SK-N-SH (cell line): ENCODE data around the gene SLC2A13. TPM values are rescaled to one million over a fixed set of nuclear protein-coding genes. Genes with fewer than 3 reads are reported as not detected.

Source experiments
- CTCF ChIA-PET: fragments of 300-600, 350-600 bp; formaldehyde crosslinking; extraction: SDS; loops from one replicate; lab custom pipeline; 2021; lab: Yijun Ruan, JAX
- POLR2A ChIA-PET: fragments of 350-600 bp; sonication (Branson Sonifier 250); formaldehyde crosslinking; extraction: SDS; loops from one replicate; lab custom pipeline; 2020; ENCODE audit warnings: antibody characterized with exemption, inconsistent platforms; lab: Yijun Ruan, JAX
- DNase-seq: peaks from one replicate; pipeline ENCODE4 v3.0.0; 2012
- H2AFZ ChIP-seq: fragments of 200-600 bp; sonication (generic); 2 replicates; pipeline ENCODE4 v1.8.1; 2016; ENCODE audit warnings: antibody characterized with exemption, mild to moderate bottlenecking, low read depth
- H3F3A ChIP-seq: fragments of 200-600 bp; sonication (generic); replicated peaks from 2 replicates; pipeline ENCODE3; 2016; ENCODE audit warnings: antibody characterized with exemption, mild to moderate bottlenecking; ENCODE audit not compliant: insufficient read depth
- H3K27ac ChIP-seq, 2 experiments: fragments of 200-500 bp in 1 of 2; fragments of 200-600 bp in 1 of 2; sonication (Bioruptor generic) in 1 of 2; sonication (generic), shearing (Covaris generic) in 1 of 2; 2 replicates each; pipeline versions ENCODE4 v1.5.1 to v1.6.1; 2014 to 2016; ENCODE audit warnings: low read depth in 2 of 2, inconsistent platforms in 1 of 2, low read length in 1 of 2, mild to moderate bottlenecking in 1 of 2, mixed read lengths in 1 of 2
- H3K27me3 ChIP-seq: fragments of 200-600 bp; sonication (generic), shearing (Covaris generic); 2 replicates; pipeline ENCODE4 v1.6.1; 2016; ENCODE audit warnings: mixed run types; ENCODE audit not compliant: insufficient read depth
- H3K36me3 ChIP-seq, 2 experiments: fragments of 200-500 bp in 1 of 2; fragments of 200-600 bp in 1 of 2; sonication (Bioruptor generic) in 1 of 2; sonication (generic) in 1 of 2; replicated peaks in 1 of 2; 2 replicates each; pipeline versions ENCODE3 to v1.5.1; 2014 to 2016; ENCODE audit warnings: low read length in 1 of 2, mild to moderate bottlenecking in 1 of 2; ENCODE audit not compliant: insufficient read depth in 2 of 2, control insufficient read depth in 1 of 2
- H3K4me1 ChIP-seq, 2 experiments: fragments of 200-500 bp in 1 of 2; fragments of 200-600 bp in 1 of 2; sonication (Bioruptor generic) in 1 of 2; sonication (generic), shearing (Covaris generic) in 1 of 2; 2 replicates each; pipeline versions ENCODE4 v1.5.1 to v1.6.1; 2014 to 2016; ENCODE audit warnings: low read depth in 1 of 2, low read length in 1 of 2, mixed run types in 1 of 2; ENCODE audit not compliant: insufficient read depth in 2 of 2, control insufficient read depth in 1 of 2
- H3K4me2 ChIP-seq: fragments of 200-600 bp; sonication (generic), shearing (Covaris generic); 2 replicates; pipeline ENCODE4 v1.6.1; 2017; ENCODE audit warnings: mixed run types
- H3K4me3 ChIP-seq, 2 experiments: fragments of 200-500 bp in 1 of 2; fragments of 200-600 bp in 1 of 2; sonication (Bioruptor generic) in 1 of 2; sonication (generic), shearing (Covaris generic) in 1 of 2; 2 replicates each; pipeline versions ENCODE4 v1.5.1 to v1.8.1; 2014 to 2016; ENCODE audit warnings: low read depth in 2 of 2, inconsistent platforms in 1 of 2, low read length in 1 of 2, mild to moderate bottlenecking in 1 of 2, mixed read lengths in 1 of 2, moderate library complexity in 1 of 2
- H3K79me2 ChIP-seq: fragments of 200-600 bp; sonication (generic); 2 replicates; pipeline ENCODE4 v1.8.1; 2017; ENCODE audit warnings: mild to moderate bottlenecking; ENCODE audit not compliant: insufficient read depth
- H3K9ac ChIP-seq: fragments of 200-600 bp; sonication (generic); 2 replicates; pipeline ENCODE4 v1.6.1; 2017; ENCODE audit warnings: mixed run types
- H3K9me2 ChIP-seq: fragments of 200-600 bp; sonication (generic); 2 replicates; pipeline ENCODE4 v1.6.1; 2017; ENCODE audit warnings: mixed run types
- H3K9me3 ChIP-seq: fragments of 200-600 bp; sonication (generic); 2 replicates; pipeline ENCODE4 v1.6.1; 2017; ENCODE audit warnings: mixed run types, mild to moderate bottlenecking, moderate library complexity
- H4K20me1 ChIP-seq: fragments of 200-600 bp; sonication (generic); 2 replicates; pipeline ENCODE4 v1.6.1; 2017; ENCODE audit warnings: mild to moderate bottlenecking, mixed run types; ENCODE audit not compliant: insufficient read depth
- CTCF ChIP-seq: fragments of 200-600 bp; sonication (generic); IDR thresholded peaks from 2 replicates; pipeline ENCODE4 v1.6.1; 2017; ENCODE audit warnings: antibody characterized with exemption, mild to moderate bottlenecking, moderate library complexity
- EP300 ChIP-seq, 2 experiments: IDR thresholded peaks; 2 replicates each; pipeline versions ENCODE4 v1.4.0 to v1.6.1; 2012; ENCODE audit warnings: borderline replicate concordance in 1 of 2, low read depth in 1 of 2, low read length in 1 of 2
- FOSL2 ChIP-seq: IDR thresholded peaks from 2 replicates; pipeline ENCODE4 v1.4.0; 2012; ENCODE audit warnings: low read depth, mild to moderate bottlenecking, moderate library complexity, borderline replicate concordance
- GATA2 ChIP-seq: sonication (generic); formaldehyde crosslinking; IDR thresholded peaks from 2 replicates; pipeline ENCODE4 v1.5.0; 2020; ENCODE audit warnings: mild to moderate bottlenecking, missing genetic modification reagents
- IRF3 ChIP-seq: fragments of 150-350 bp; IDR thresholded peaks from 2 replicates; pipeline ENCODE4 v1.6.1; 2016; ENCODE audit warnings: mild to moderate bottlenecking, low read depth, low read length
- MAX ChIP-seq: IDR thresholded peaks from 2 replicates; pipeline ENCODE4 v1.4.0; 2012; ENCODE audit warnings: low read depth
- NRF1 ChIP-seq: IDR thresholded peaks from 2 replicates; pipeline ENCODE4 v1.6.1; 2012; ENCODE audit warnings: low read depth, mild to moderate bottlenecking, low read length
- PBX3 ChIP-seq: IDR thresholded peaks from 2 replicates; pipeline ENCODE4; 2012
- RAD21 ChIP-seq: IDR thresholded peaks from 2 replicates; pipeline ENCODE4 v1.6.1; 2012; ENCODE audit warnings: mild to moderate bottlenecking, low read length
- RCOR1 ChIP-seq: fragments of 150-350 bp; IDR thresholded peaks from 2 replicates; pipeline ENCODE4 v1.6.1; 2017; ENCODE audit warnings: antibody characterized with exemption, low read length
- RFX5 ChIP-seq: IDR thresholded peaks from 2 replicates; pipeline ENCODE4 v1.6.1; 2012; ENCODE audit warnings: mild to moderate bottlenecking, improper control_type of control experiment, low read length
- SIN3A ChIP-seq: IDR thresholded peaks from 2 replicates; pipeline ENCODE4 v1.6.1; 2012; ENCODE audit warnings: low read depth, mild to moderate bottlenecking, low read length, moderate library complexity, borderline replicate concordance
- TAF1 ChIP-seq: IDR thresholded peaks from 2 replicates; pipeline ENCODE4 v1.6.1; 2012; ENCODE audit warnings: low read depth, mild to moderate bottlenecking, low read length, moderate library complexity, borderline replicate concordance
- USF1 ChIP-seq: IDR thresholded peaks from 2 replicates; pipeline ENCODE4 v1.4.0; 2012; ENCODE audit warnings: low read depth, borderline replicate concordance
- WGBS: methylation state at CpG from one replicate; pipeline ENCODE4 v1.1.6; 2017; ENCODE audit warnings: low lambda C conversion rate; 5-methylcytosine and 5-hydroxymethylcytosine counted together
- polyA plus RNA-seq, 3 experiments: library from polyadenylated mRNA; depleted of rRNA; stranded (reverse); fragments of >200 nt; gene quantifications; 2 replicates each; pipeline ENCODE4 v1.2.3, GENCODE V29; 2012
- TF ChIP-seq, protein P1 (sequence below): IDR thresholded peaks from 2 replicates; pipeline ENCODE4 v1.4.0; 2012; ENCODE audit warnings: low read depth, borderline replicate concordance

Gene SLC2A13
- polyA plus RNA-seq, 1 of the 3 experiments (the other 2 are of a cell fraction), result 0.21 TPM

- Histone ChIP-seq H3K27ac (no peak overlapping the region), H3K9me2 (no peaks in the 10 kb centered on the region), H3K79me2 (no peaks in the 10 kb centered on the region), H3F3A (no peaks in the 10 kb centered on the region), H4K20me1 (no peaks in the 10 kb centered on the region), H3K4me1 (no peaks in the 10 kb centered on the region), H3K9ac (no peak overlapping the region), H3K9me3 (no peaks in the 10 kb centered on the region), H3K36me3 (no peaks in the 10 kb centered on the region), H3K4me2 (no peak overlapping the region), H3K4me3 (no peak overlapping the region), H2AFZ (no peak overlapping the region), H3K27me3 (no peaks in the 10 kb centered on the region)
- TF ChIP-seq TAF1 (no peak), RCOR1 (no peak), CTCF (no peak), NRF1 (no peak), USF1 (no peak), PBX3 (no peak), GATA2 (no peak), MAX (no peak), RAD21 (no peak), FOSL2 (no peak), RFX5 (no peak), SIN3A (no peak), IRF3 (no peak), EP300 (IDR thresholded peaks at IDR 0.05; ENCODE audit: borderline replicate concordance in 1 of 2, low read depth in 1 of 2, low read length in 1 of 2) (no peak)
- TF ChIP-seq, protein P1, sequence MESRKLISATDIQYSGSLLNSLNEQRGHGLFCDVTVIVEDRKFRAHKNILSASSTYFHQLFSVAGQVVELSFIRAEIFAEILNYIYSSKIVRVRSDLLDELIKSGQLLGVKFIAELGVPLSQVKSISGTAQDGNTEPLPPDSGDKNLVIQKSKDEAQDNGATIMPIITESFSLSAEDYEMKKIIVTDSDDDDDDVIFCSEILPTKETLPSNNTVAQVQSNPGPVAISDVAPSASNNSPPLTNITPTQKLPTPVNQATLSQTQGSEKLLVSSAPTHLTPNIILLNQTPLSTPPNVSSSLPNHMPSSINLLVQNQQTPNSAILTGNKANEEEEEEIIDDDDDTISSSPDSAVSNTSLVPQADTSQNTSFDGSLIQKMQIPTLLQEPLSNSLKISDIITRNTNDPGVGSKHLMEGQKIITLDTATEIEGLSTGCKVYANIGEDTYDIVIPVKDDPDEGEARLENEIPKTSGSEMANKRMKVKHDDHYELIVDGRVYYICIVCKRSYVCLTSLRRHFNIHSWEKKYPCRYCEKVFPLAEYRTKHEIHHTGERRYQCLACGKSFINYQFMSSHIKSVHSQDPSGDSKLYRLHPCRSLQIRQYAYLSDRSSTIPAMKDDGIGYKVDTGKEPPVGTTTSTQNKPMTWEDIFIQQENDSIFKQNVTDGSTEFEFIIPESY, result no peak
- ChIA-PET CTCF (interaction anchor here (0.8 to 2.5 kb wide), 2 partner anchors 40 to 186 kb away, joined by 3 to 13 read pairs; no protein-coding TSS in a partner anchor), POLR2A (no interaction called here)
- 58% methylated on average over 4 of the region's 4 CpGs for WGBS
- no peak for DNase-seq
Observed at GRCh38 chr12:39804898-39805297, 301.0 kb downstream of the SLC2A13 start.
